Stimulated activated naive CD8-positive, alpha-beta T cell treated with anti-CD3 and anti-CD28 coated beads, Interleukin-15, Interleukin-2, amounts not matched to agents 100 ng/mL and 50 ng/mL, for 24 hours (primary cell): Measurements from ENCODE around the gene ASS1.

Source experiments
- H3K27ac Mint-ChIP-seq: one replicate; pipeline ENCODE4 v1.8.0; 2021; ENCODE audit warnings: mild to moderate bottlenecking, mixed read lengths
- H3K27me3 Mint-ChIP-seq: one replicate; pipeline ENCODE4 v1.8.0; 2021; ENCODE audit warnings: mixed read lengths
- H3K36me3 Mint-ChIP-seq: one replicate; pipeline ENCODE4 v1.8.0; 2021; ENCODE audit warnings: low read depth, mixed read lengths
- H3K4me1 Mint-ChIP-seq: one replicate; pipeline ENCODE4 v1.8.0; 2021; ENCODE audit warnings: low read depth, mixed read lengths
- H3K4me3 Mint-ChIP-seq: one replicate; pipeline ENCODE4 v1.8.0; 2021; ENCODE audit warnings: mild to moderate bottlenecking, mixed read lengths
- H3K9me3 Mint-ChIP-seq: one replicate; pipeline ENCODE4 v1.8.0; 2021; ENCODE audit warnings: mixed read lengths

Gene ASS1

GRCh38 chr9:130478736-130479575, 34.2 kb downstream of the ASS1 start:
- Mint-ChIP-seq H3K4me1 (no peaks in the 10 kb centered on the region), H3K4me3 (no peak overlapping the region), H3K27ac (no peak overlapping the region), H3K27me3 (peaks cover 14% of the 10 kb centered on the region), H3K36me3 (no peaks in the 10 kb centered on the region), H3K9me3 (no peaks in the 10 kb centered on the region)

GRCh38 chr9:130479587-130479986, 34.8 kb downstream of the ASS1 start:
- Mint-ChIP-seq H3K4me3 (no peak overlapping the region), H3K4me1 (no peaks in the 10 kb centered on the region), H3K9me3 (no peaks in the 10 kb centered on the region), H3K36me3 (no peaks in the 10 kb centered on the region), H3K27me3 (peaks cover 13% of the 10 kb centered on the region), H3K27ac (no peak overlapping the region)

GRCh38 chr9:130480673-130481072, 35.9 kb downstream of the ASS1 start:
- Mint-ChIP-seq H3K4me3 (no peak overlapping the region), H3K36me3 (no peaks in the 10 kb centered on the region), H3K4me1 (no peaks in the 10 kb centered on the region), H3K27ac (no peak overlapping the region), H3K27me3 (peaks cover 18% of the 10 kb centered on the region), H3K9me3 (no peaks in the 10 kb centered on the region)

GRCh38 chr9:130482463-130482862, 37.7 kb downstream of the ASS1 start:
- no peaks in the 10 kb centered on the region for H3K9me3 Mint-ChIP-seq
- no peak overlapping the region for H3K27ac Mint-ChIP-seq
- H3K4me1 Mint-ChIP-seq, result no peaks in the 10 kb centered on the region
- no peaks in the 10 kb centered on the region for H3K36me3 Mint-ChIP-seq
- peaks cover 21% of the 10 kb centered on the region for H3K27me3 Mint-ChIP-seq
- no peak overlapping the region for H3K4me3 Mint-ChIP-seq

- Mint-ChIP-seq H3K4me3 (no peak overlapping the region), H3K27me3 (peaks cover 21% of the 10 kb centered on the region), H3K36me3 (no peaks in the 10 kb centered on the region), H3K27ac (no peak overlapping the region), H3K9me3 (no peaks in the 10 kb centered on the region), H3K4me1 (no peaks in the 10 kb centered on the region)
Measured at GRCh38 chr9:130483371-130483971, 38.7 kb downstream of the ASS1 start.

- H3K9me3 Mint-ChIP-seq, result no peaks in the 10 kb centered on the region
- H3K27ac Mint-ChIP-seq, result no peak overlapping the region
- H3K4me1 Mint-ChIP-seq, result no peaks in the 10 kb centered on the region
- H3K27me3 Mint-ChIP-seq, result peaks cover 21% of the 10 kb centered on the region
- H3K4me3 Mint-ChIP-seq, result no peak overlapping the region
- H3K36me3 Mint-ChIP-seq, result no peaks in the 10 kb centered on the region
Measured at GRCh38 chr9:130484362-130485072, 39.8 kb downstream of the ASS1 start.

- Mint-ChIP-seq H3K27me3 (peaks cover 21% of the 10 kb centered on the region), H3K4me1 (no peaks in the 10 kb centered on the region), H3K27ac (no peak overlapping the region), H3K9me3 (no peaks in the 10 kb centered on the region), H3K4me3 (no peak overlapping the region), H3K36me3 (no peaks in the 10 kb centered on the region)
Measured at GRCh38 chr9:130486103-130486502, 41.3 kb downstream of the ASS1 start.

- H3K9me3 Mint-ChIP-seq, result no peaks in the 10 kb centered on the region
- no peaks in the 10 kb centered on the region for H3K36me3 Mint-ChIP-seq
- peaks cover 20% of the 10 kb centered on the region for H3K27me3 Mint-ChIP-seq
- no peaks in the 10 kb centered on the region for H3K4me1 Mint-ChIP-seq
- no peak overlapping the region for H3K4me3 Mint-ChIP-seq
- no peak overlapping the region for H3K27ac Mint-ChIP-seq
Measured at GRCh38 chr9:130487500-130487899, 42.7 kb downstream of the ASS1 start.

- Mint-ChIP-seq H3K4me3 (no peak overlapping the region), H3K27ac (no peak overlapping the region), H3K27me3 (peaks cover 13% of the 10 kb centered on the region), H3K4me1 (no peaks in the 10 kb centered on the region), H3K36me3 (no peaks in the 10 kb centered on the region), H3K9me3 (no peaks in the 10 kb centered on the region)
Measured at GRCh38 chr9:130488621-130489330, 44.0 kb downstream of the ASS1 start.

- Mint-ChIP-seq H3K27me3 (no peaks in the 10 kb centered on the region), H3K27ac (no peak overlapping the region), H3K9me3 (peaks cover 5% of the 10 kb centered on the region), H3K4me3 (no peak overlapping the region), H3K36me3 (no peaks in the 10 kb centered on the region), H3K4me1 (no peaks in the 10 kb centered on the region)
Measured at GRCh38 chr9:130490981-130491380, 46.2 kb downstream of the ASS1 start.

- H3K4me3 Mint-ChIP-seq, result no peak overlapping the region
- no peaks in the 10 kb centered on the region for H3K4me1 Mint-ChIP-seq
- H3K27ac Mint-ChIP-seq, result no peak overlapping the region
- peaks cover 5% of the 10 kb centered on the region for H3K9me3 Mint-ChIP-seq
- H3K36me3 Mint-ChIP-seq, result no peaks in the 10 kb centered on the region
- no peaks in the 10 kb centered on the region for H3K27me3 Mint-ChIP-seq
Measured at GRCh38 chr9:130491830-130492482, 47.2 kb downstream of the ASS1 start.

GRCh38 chr9:130493021-130493420, 48.3 kb downstream of the ASS1 start:
- H3K4me1 Mint-ChIP-seq, result no peaks in the 10 kb centered on the region
- H3K27me3 Mint-ChIP-seq, result no peaks in the 10 kb centered on the region
- no peak overlapping the region for H3K27ac Mint-ChIP-seq
- H3K9me3 Mint-ChIP-seq, result peaks cover 5% of the 10 kb centered on the region
- no peak overlapping the region for H3K4me3 Mint-ChIP-seq
- no peaks in the 10 kb centered on the region for H3K36me3 Mint-ChIP-seq

GRCh38 chr9:130493476-130493875, 48.7 kb downstream of the ASS1 start:
- H3K4me3 Mint-ChIP-seq, result no peak overlapping the region
- no peaks in the 10 kb centered on the region for H3K4me1 Mint-ChIP-seq
- H3K27me3 Mint-ChIP-seq, result no peaks in the 10 kb centered on the region
- peaks cover 5% of the 10 kb centered on the region for H3K9me3 Mint-ChIP-seq
- no peak overlapping the region for H3K27ac Mint-ChIP-seq
- H3K36me3 Mint-ChIP-seq, result no peaks in the 10 kb centered on the region

- Mint-ChIP-seq H3K4me1 (no peaks in the 10 kb centered on the region), H3K27ac (no peak overlapping the region), H3K9me3 (peaks cover 5% of the 10 kb centered on the region), H3K36me3 (no peaks in the 10 kb centered on the region), H3K4me3 (no peak overlapping the region), H3K27me3 (no peaks in the 10 kb centered on the region)
Measured at GRCh38 chr9:130495067-130495466, 50.3 kb downstream of the ASS1 start.
